CD4-positive, alpha-beta memory T cell (primary cell): Measurements from ENCODE around the gene JAK1. TPM values are rescaled to one million over a fixed set of nuclear protein-coding genes. Genes with fewer than 3 reads are reported as not detected.
A peak's percentile ranks its signal among the peaks of the same experiment; 100 is the strongest.

Experiments used
- CTCF ChIA-PET: fragments of 350-600 bp; sonication (Branson Sonifier 250); formaldehyde crosslinking; loops from one replicate; lab custom pipeline; 2021; ENCODE audit warnings: inconsistent platforms; ENCODE audit not compliant: partially characterized antibody; lab: Charles Lee
- POLR2A ChIA-PET: fragments of 350-600 bp; sonication (Branson Sonifier 250); formaldehyde crosslinking; loops from one replicate; lab custom pipeline; 2021; ENCODE audit not compliant: partially characterized antibody; lab: Charles Lee
- DNase-seq, 5 donors: peaks; one replicate each; pipeline versions ENCODE4 v3.0.0 to v3.0.0-alpha.2; 2020 to 2022; ENCODE audit warnings: mixed read lengths in 1 of 5
- H3K27ac ChIP-seq: one replicate; pipeline ENCODE4 v1.7.0; 2013; ENCODE audit warnings: low read depth, low read length
- H3K27me3 ChIP-seq: 2 replicates; pipeline ENCODE4 v1.7.0; 2013; ENCODE audit warnings: mild to moderate bottlenecking, low read length, moderate library complexity; ENCODE audit not compliant: insufficient read depth
- H3K36me3 ChIP-seq: 2 replicates; pipeline ENCODE4 v1.7.0; 2013; ENCODE audit warnings: mild to moderate bottlenecking, low read length, moderate library complexity; ENCODE audit not compliant: insufficient read depth
- H3K4me1 ChIP-seq: 2 replicates; pipeline ENCODE4 v1.7.0; 2013; ENCODE audit warnings: mild to moderate bottlenecking, low read length, moderate library complexity; ENCODE audit not compliant: insufficient read depth
- H3K4me3 ChIP-seq, 2 donors: one replicate each; pipeline ENCODE4 v1.7.0; 2013; ENCODE audit warnings: low read length in 2 of 2, mild to moderate bottlenecking in 1 of 2
- H3K9me3 ChIP-seq, 2 donors: one replicate each; pipeline ENCODE4 v1.7.0; 2013; ENCODE audit warnings: low read length in 2 of 2, control low read depth in 1 of 2; ENCODE audit not compliant: control insufficient read depth in 1 of 2
- H3K27ac Mint-ChIP-seq, 7 donors: one replicate each; pipeline ENCODE4 v1.8.0; 2020 to 2021; ENCODE audit warnings: mixed read lengths in 7 of 7, mild to moderate bottlenecking in 6 of 7, inconsistent platforms in 3 of 7, moderate library complexity in 3 of 7
- H3K27me3 Mint-ChIP-seq, 2 donors: one replicate each; pipeline ENCODE4 v1.8.0; 2020 to 2021; ENCODE audit warnings: mixed read lengths in 2 of 2
- H3K36me3 Mint-ChIP-seq, 2 donors: one replicate each; pipeline ENCODE4 v1.8.0; 2020 to 2021; ENCODE audit warnings: mixed read lengths in 2 of 2, inconsistent platforms in 1 of 2, mild to moderate bottlenecking in 1 of 2
- H3K4me1 Mint-ChIP-seq, 4 donors: one replicate each; pipeline ENCODE4 v1.8.0; 2020 to 2021; ENCODE audit warnings: mixed read lengths in 4 of 4, mild to moderate bottlenecking in 1 of 4
- H3K4me3 Mint-ChIP-seq, 8 donors: one replicate each; pipeline ENCODE4 v1.8.0; 2020 to 2021; ENCODE audit warnings: mixed read lengths in 8 of 8, mild to moderate bottlenecking in 7 of 8, moderate library complexity in 6 of 8, inconsistent platforms in 3 of 8
- H3K9me3 Mint-ChIP-seq, 8 donors: one replicate each; pipeline ENCODE4 v1.8.0; 2020 to 2021; ENCODE audit warnings: mixed read lengths in 8 of 8, mild to moderate bottlenecking in 5 of 8, inconsistent platforms in 3 of 8, moderate library complexity in 1 of 8
- intact Hi-C: fragments of 100-400 bp; cut with micrococcal nuclease; formaldehyde crosslinking; loops from one replicate; pipeline ENCODE4 v1.15.1; 2023
- polyA plus RNA-seq, 2 donors: library from polyadenylated mRNA; unstranded; fragments of 300-500 nt; fragmentation: Illumina TruSeq; gene quantifications; one replicate each; pipeline ENCODE4 v1.2.3, GENCODE V29; 2021
- total RNA-seq, 2 experiments: library from RNA; stranded (reverse); gene quantifications; one replicate each; pipeline ENCODE4 v1.2.3, GENCODE V29; 2021

JAK1 gene
- total and polyA plus RNA-seq, 4 experiments from 2014 or later: 163 to 372 (median 314) TPM

GRCh38 chr1:64953241-64953640, 13.1 kb downstream of the JAK1 start:
- Histone ChIP-seq H3K9me3 (no peaks in the 10 kb centered on the region), H3K27me3 (no peaks in the 10 kb centered on the region), H3K4me1 (peaks cover 96% of the 10 kb centered on the region), H3K27ac (no peak overlapping the region), H3K36me3 (no peaks in the 10 kb centered on the region), H3K4me3 (no peak overlapping the region)
- Mint-ChIP-seq H3K27me3 (no peaks in the 10 kb centered on the region), H3K9me3 (no peaks in the 10 kb centered on the region), H3K27ac (peak overlapping the region in 4 of 7 donors; percentile 9 to 68 (median 40)), H3K4me1 (peaks cover 48 to 50% (median 49%) of the 10 kb centered on the region in 4 donors), H3K4me3 (peak overlapping the region in 2 of 8 donors; percentile 22 to 33), H3K36me3 (peaks cover 0 to 1% of the 10 kb centered on the region in 2 donors)
- intact Hi-C loops: no loop called here
- no peak for DNase-seq
- POLR2A ChIA-PET: interaction anchor here (0.8 kb wide), 1 partner anchor 12 kb away, joined by 4 read pairs; no protein-coding TSS in a partner anchor
- CTCF ChIA-PET: interaction anchor here (0.6 to 1.7 kb wide), 5 partner anchors 9 to 119 kb away, joined by 3 to 4 read pairs (median 3); no protein-coding TSS in a partner anchor

- Mint-ChIP-seq H3K27ac (peak overlapping the region in 6 of 7 donors; percentile 10 to 86 (median 44)), H3K4me3 (peak overlapping the region; percentile 47 to 75 (median 56)), H3K4me1 (peaks cover 64 to 77% (median 71%) of the 10 kb centered on the region in 4 donors), H3K9me3 (no peaks in the 10 kb centered on the region), H3K36me3 (peaks cover 0 to 8% of the 10 kb centered on the region in 2 donors), H3K27me3 (no peaks in the 10 kb centered on the region)
- ChIA-PET POLR2A (interaction anchor here (0.9 to 1.2 kb wide), 2 partner anchors 73 to 99 kb away, joined by 3 read pairs; no protein-coding TSS in a partner anchor), CTCF (interaction anchor here (1.4 kb wide), 1 partner anchor 57 kb away, joined by 4 read pairs; no protein-coding TSS in a partner anchor)
- intact Hi-C loops: no loop called here
- Histone ChIP-seq H3K4me3 (no peak overlapping the region), H3K27ac (no peak overlapping the region), H3K36me3 (no peaks in the 10 kb centered on the region), H3K27me3 (no peaks in the 10 kb centered on the region), H3K9me3 (no peaks in the 10 kb centered on the region), H3K4me1 (peaks cover 92% of the 10 kb centered on the region)
- no peak for DNase-seq
Observed at GRCh38 chr1:64950284-64950809, 16.0 kb downstream of the JAK1 start.

- Mint-ChIP-seq H3K36me3 (peaks cover 0 to 16% of the 10 kb centered on the region in 2 donors), H3K4me3 (peak overlapping the region in 6 of 8 donors; percentile 22 to 78 (median 58)), H3K27ac (peak overlapping the region in 6 of 7 donors; percentile 6 to 82 (median 56)), H3K4me1 (peaks cover 68 to 88% (median 79%) of the 10 kb centered on the region in 4 donors), H3K9me3 (no peaks in the 10 kb centered on the region), H3K27me3 (no peaks in the 10 kb centered on the region)
- no peaks in the 10 kb centered on the region for H3K36me3 ChIP-seq
- H3K4me1 ChIP-seq: peaks cover 89% of the 10 kb centered on the region
- no peaks in the 10 kb centered on the region for H3K9me3 ChIP-seq
- intact Hi-C loops: loop anchor here (1.0 to 2.0 kb wide), 2 partner anchors 8 to 16 kb away; no protein-coding TSS in a partner anchor
- ChIA-PET CTCF (interaction anchor here (1.1 to 1.4 kb wide), 2 partner anchors 16 to 56 kb away, joined by 3 to 4 read pairs; no protein-coding TSS in a partner anchor), POLR2A (interaction anchor here (0.9 to 1.4 kb wide), 6 partner anchors 7 to 119 kb away, joined by 3 to 6 read pairs (median 3); no protein-coding TSS in a partner anchor)
- H3K4me3 ChIP-seq: no peak overlapping the region
- H3K27me3 ChIP-seq: no peaks in the 10 kb centered on the region
- H3K27ac ChIP-seq: no peak overlapping the region
- peak in 2 of 5 donors; percentile 24 to 74 for DNase-seq
Observed at GRCh38 chr1:64948905-64949833, 17.2 kb downstream of the JAK1 start.

- POLR2A ChIA-PET: interaction anchor here (0.6 to 1.4 kb wide), 4 partner anchors 8 to 32 kb away, joined by 3 to 6 read pairs (median 3); no protein-coding TSS in a partner anchor
- H3K36me3 ChIP-seq: no peaks in the 10 kb centered on the region
- Mint-ChIP-seq H3K9me3 (no peaks in the 10 kb centered on the region), H3K27ac (peak overlapping the region in 2 of 7 donors; percentile 6 to 82), H3K27me3 (no peaks in the 10 kb centered on the region), H3K4me1 (peaks cover 65 to 91% (median 78%) of the 10 kb centered on the region in 4 donors), H3K36me3 (peaks cover 0 to 16% of the 10 kb centered on the region in 2 donors), H3K4me3 (peak overlapping the region in 5 of 8 donors; percentile 18 to 78 (median 48))
- intact Hi-C loops: loop anchor here (2.0 kb wide), 1 partner anchor 17 kb away; no protein-coding TSS in a partner anchor
- no peak overlapping the region for H3K27ac ChIP-seq
- no peaks in the 10 kb centered on the region for H3K27me3 ChIP-seq
- peaks cover 83% of the 10 kb centered on the region for H3K4me1 ChIP-seq
- no peak for DNase-seq
- CTCF ChIA-PET: interaction anchor here (0.9 to 1.1 kb wide), 2 partner anchors 16 to 17 kb away, joined by 3 read pairs; no protein-coding TSS in a partner anchor
- H3K9me3 ChIP-seq: no peaks in the 10 kb centered on the region
- no peak overlapping the region for H3K4me3 ChIP-seq
Observed at GRCh38 chr1:64948216-64948615, 18.1 kb downstream of the JAK1 start.

- H3K9me3 ChIP-seq: no peaks in the 10 kb centered on the region
- Mint-ChIP-seq H3K9me3 (no peaks in the 10 kb centered on the region), H3K36me3 (peaks cover 0 to 17% of the 10 kb centered on the region in 2 donors), H3K4me3 (peak overlapping the region in 6 of 8 donors; percentile 11 to 72 (median 49)), H3K27ac (peak overlapping the region in 5 of 7 donors; percentile 10 to 80 (median 66)), H3K4me1 (peaks cover 64 to 88% (median 75%) of the 10 kb centered on the region in 4 donors), H3K27me3 (no peaks in the 10 kb centered on the region)
- no peak overlapping the region for H3K27ac ChIP-seq
- ChIA-PET CTCF (no interaction called here), POLR2A (interaction anchor here (1.5 kb wide), 1 partner anchor 19 kb away, joined by 5 read pairs; the partner anchor contains the start of gene JAK1)
- intact Hi-C loops: no loop called here
- no peak for DNase-seq
- H3K36me3 ChIP-seq: no peaks in the 10 kb centered on the region
- peaks cover 83% of the 10 kb centered on the region for H3K4me1 ChIP-seq
- H3K27me3 ChIP-seq: no peaks in the 10 kb centered on the region
- H3K4me3 ChIP-seq: no peak overlapping the region
Observed at GRCh38 chr1:64946916-64947315, 19.4 kb downstream of the JAK1 start.

GRCh38 chr1:64944913-64945312, 21.4 kb downstream of the JAK1 start:
- DNase-seq: no peak
- peaks cover 60 to 86% (median 74%) of the 10 kb centered on the region in 4 donors for H3K4me1 Mint-ChIP-seq
- peaks cover 85% of the 10 kb centered on the region for H3K4me1 ChIP-seq
- CTCF ChIA-PET: no interaction called here
- H3K36me3 Mint-ChIP-seq: peaks cover 0 to 21% of the 10 kb centered on the region in 2 donors
- H3K9me3 Mint-ChIP-seq: no peaks in the 10 kb centered on the region
- peak overlapping the region in 2 of 7 donors; percentile 50 to 68 for H3K27ac Mint-ChIP-seq
- H3K27me3 Mint-ChIP-seq: no peaks in the 10 kb centered on the region
- no peaks in the 10 kb centered on the region for H3K27me3 ChIP-seq
- POLR2A ChIA-PET: no interaction called here
- intact Hi-C loops: no loop called here
- H3K36me3 ChIP-seq: no peaks in the 10 kb centered on the region
- no peak overlapping the region for H3K27ac ChIP-seq
- no peaks in the 10 kb centered on the region for H3K9me3 ChIP-seq
- no peak overlapping the region for H3K4me3 ChIP-seq
- peak overlapping the region in 2 of 8 donors; percentile 40 to 50 for H3K4me3 Mint-ChIP-seq
